GM18508 (cell line): ENCODE data around the gene UBALD1.

Experiments used
- ATAC-seq: cut with Tn5 transposase; IDR thresholded peaks from one replicate; pipeline ENCODE4 v1.9.1; 2021; ENCODE audit warnings: moderate number of reproducible peaks; ENCODE audit not compliant: insufficient read depth, unreplicated experiment

UBALD1 gene

GRCh38 chr16:4570086-4570485 is 44.6 kb downstream of the UBALD1 start:
- ATAC-seq: no peak

- no peak for ATAC-seq
These were observed 48.5 kb downstream of the UBALD1 start for GRCh38 chr16:4566144-4566543.

- no peak for ATAC-seq
These were observed 49.9 kb downstream of the UBALD1 start for GRCh38 chr16:4564661-4565267.

DNA sequence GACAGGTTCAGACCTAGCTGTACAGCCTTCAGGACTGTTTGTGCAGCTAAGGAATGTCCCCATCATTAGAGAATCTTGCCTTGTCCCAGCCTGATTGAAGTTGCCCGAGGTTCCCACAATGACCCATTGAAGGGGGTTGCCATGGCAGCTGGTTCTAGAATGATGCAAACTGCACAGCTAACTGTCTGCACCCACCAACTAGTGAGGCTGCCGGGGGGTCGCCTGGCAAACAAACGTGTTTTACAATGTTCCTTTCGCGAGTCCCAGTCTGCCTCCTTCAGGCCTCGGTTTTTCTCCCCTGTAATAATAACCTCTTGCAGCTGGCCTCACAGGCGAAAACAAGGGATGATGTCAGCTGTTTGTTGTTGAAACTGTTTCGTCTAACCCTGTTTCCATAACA is 53.1 kb downstream of the UBALD1 start:
- ATAC-seq: no peak
